Gastroesophageal sphincter (tissue), 4 donors: ENCODE measurements around the gene FAM83G. TPM values are rescaled to one million over a fixed set of nuclear protein-coding genes. Genes with fewer than 3 reads are reported as not detected.

ENCODE experiments used
- ATAC-seq: fragments of 150-250 bp; one replicate; pipeline ENCODE4 v1.9.1; 2016; ENCODE audit warnings: mild to moderate bottlenecking, moderate library complexity
- H3K27ac ChIP-seq, 4 donors: fragments of 200-600 bp; sonication (generic) in 3 of 4; 1 replicate in 3 of 4; 2 replicates in 1 of 4; pipeline ENCODE4 v1.5.1; 2016 to 2019
- H3K27me3 ChIP-seq: fragments of 200-600 bp; sonication (generic); one replicate; pipeline ENCODE4 v1.5.1; 2019
- H3K36me3 ChIP-seq, 2 donors: fragments of 200-600 bp; sonication (generic); one replicate each; pipeline ENCODE4 v1.5.1; 2019; ENCODE audit warnings: control low read depth in 1 of 2
- H3K4me1 ChIP-seq, 3 donors: fragments of 200-600 bp; sonication (generic); 1 replicate in 2 of 3; 2 replicates in 1 of 3; pipeline ENCODE4 v1.5.1; 2016 to 2019; ENCODE audit warnings: control low read depth in 2 of 3
- H3K4me3 ChIP-seq, 2 donors: fragments of 200-600 bp; sonication (generic); one replicate each; pipeline ENCODE4 v1.5.1; 2019; ENCODE audit warnings: mild to moderate bottlenecking in 1 of 2, moderate library complexity in 1 of 2
- H3K9me3 ChIP-seq, 3 donors: fragments of 200-600 bp; sonication (generic); one replicate each; pipeline ENCODE4 v1.5.1; 2017 to 2019; ENCODE audit warnings: control low read depth in 2 of 3
- CTCF ChIP-seq, 4 experiments: fragments of 200-600 bp in 2 of 4; fragments of 450-650 bp in 2 of 4; sonication (generic) in 1 of 4; IDR thresholded peaks; one replicate each; pipeline ENCODE4 v1.5.1; 2017 to 2019; ENCODE audit warnings: antibody characterized with exemption in 4 of 4, mild to moderate bottlenecking in 2 of 4, moderate library complexity in 2 of 4
- EP300 ChIP-seq: sonication (generic); formaldehyde crosslinking; IDR thresholded peaks from one replicate; pipeline ENCODE4 v1.6.1; 2017; ENCODE audit warnings: antibody characterized with exemption, mild to moderate bottlenecking
- POLR2A ChIP-seq, 2 donors: fragments of 450-650 bp; IDR thresholded peaks; one replicate each; pipeline ENCODE4 v1.6.1; 2017; ENCODE audit warnings: antibody characterized with exemption in 2 of 2, mild to moderate bottlenecking in 2 of 2, moderate library complexity in 1 of 2
- POLR2AphosphoS5 ChIP-seq: sonication (generic); formaldehyde crosslinking; IDR thresholded peaks from one replicate; pipeline ENCODE4 v1.6.1; 2017; ENCODE audit warnings: antibody characterized with exemption
- WGBS, 2 donors: methylation state at CpG; one replicate each; pipeline ENCODE4 v1.1.5; 2018; ENCODE audit warnings: low coverage in 1 of 2; 5-methylcytosine and 5-hydroxymethylcytosine counted together
- small RNA-seq, 4 donors: library from RNA; depleted of rRNA; stranded (forward); fragments of <200 nt; gene quantifications; one replicate each; pipeline ENCODE3, GENCODE V24; 2016
- total RNA-seq, 4 donors: library from RNA; depleted of rRNA; stranded (reverse); fragments of >200 nt; gene quantifications; one replicate each; pipeline ENCODE4 v1.1.0, GENCODE V29; 2016

Gene FAM83G
- total RNA-seq, 4 donors from 2014 or later = 6.7 to 17.9 (median 11.7) TPM

- Histone ChIP-seq H3K27ac (peak overlapping the region in 3 of 4 donors; percentile 18 to 49 (median 47)), H3K27me3 (no peaks in the 10 kb centered on the region), H3K4me3 (no peak overlapping the region), H3K9me3 (no peaks in the 10 kb centered on the region), H3K4me1 (peaks cover 0 to 36% (median 8%) of the 10 kb centered on the region in 3 donors), H3K36me3 (peaks cover 0 to 29% of the 10 kb centered on the region in 2 donors)
- 29 to 31% methylated on average over 3 to 4 of the region's 4 CpGs for WGBS, 2 donors
- TF ChIP-seq POLR2A (IDR thresholded peaks at IDR 0.05) (no peak), POLR2AphosphoS5 (no peak), CTCF (IDR thresholded peaks at IDR 0.05) (no peak), EP300 (no peak)
- no peak for ATAC-seq
These were observed 82.6 kb downstream of the FAM83G start for GRCh38 chr17:18921912-18922451.

- Histone ChIP-seq H3K9me3 (no peaks in the 10 kb centered on the region), H3K27me3 (no peaks in the 10 kb centered on the region), H3K36me3 (peaks cover 0 to 34% of the 10 kb centered on the region in 2 donors), H3K27ac (peak overlapping the region in 3 of 4 donors; percentile 18 to 49 (median 47)), H3K4me3 (no peak overlapping the region), H3K4me1 (peaks cover 0 to 36% (median 8%) of the 10 kb centered on the region in 3 donors)
- ATAC-seq = no peak
- no peak for TF ChIP-seq POLR2A (IDR thresholded peaks at IDR 0.05)
- no peak for TF ChIP-seq POLR2AphosphoS5
- no peak for TF ChIP-seq CTCF (IDR thresholded peaks at IDR 0.05)
- no peak for TF ChIP-seq EP300
- 33 to 52% methylated on average over 1 to 2 of the region's 2 CpGs for WGBS, 2 donors
These were observed 83.1 kb downstream of the FAM83G start for GRCh38 chr17:18921485-18921884.

- peak overlapping the region in 3 of 4 donors; percentile 18 to 49 (median 36) for H3K27ac ChIP-seq
- TF ChIP-seq CTCF (IDR thresholded peaks at IDR 0.05) = no peak
- TF ChIP-seq POLR2A (IDR thresholded peaks at IDR 0.05) = no peak
- no peak for TF ChIP-seq POLR2AphosphoS5
- no peak for TF ChIP-seq EP300
- ATAC-seq = no peak
These were observed 83.6 kb downstream of the FAM83G start for GRCh38 chr17:18920911-18921441.

GRCh38 chr17:18919963-18920362 lies 84.6 kb downstream of the FAM83G start:
- 57 to 70% methylated on average over 3 to 4 of the region's 6 CpGs for whole genome bisulfite sequencing, 2 donors
- H3K36me3 ChIP-seq = peaks cover 0 to 45% of the 10 kb centered on the region in 2 donors
- no peak overlapping the region for H3K27ac ChIP-seq
- no peaks in the 10 kb centered on the region for H3K9me3 ChIP-seq
- H3K4me3 ChIP-seq = no peak overlapping the region
- H3K4me1 ChIP-seq = peaks cover 0 to 36% (median 8%) of the 10 kb centered on the region in 3 donors
- H3K27me3 ChIP-seq = no peaks in the 10 kb centered on the region
- no peak for ATAC-seq
- no peak for TF ChIP-seq CTCF (IDR thresholded peaks at IDR 0.05)
- TF ChIP-seq EP300 = no peak
- TF ChIP-seq POLR2AphosphoS5 = no peak
- no peak for TF ChIP-seq POLR2A (IDR thresholded peaks at IDR 0.05)

More at GRCh38 chr17:18920911-18921441, 83.6 kb downstream of the FAM83G start:
- Histone ChIP-seq H3K4me1 (peaks cover 0 to 36% (median 8%) of the 10 kb centered on the region in 3 donors), H3K36me3 (peaks cover 0 to 39% of the 10 kb centered on the region in 2 donors), H3K9me3 (no peaks in the 10 kb centered on the region), H3K27me3 (no peaks in the 10 kb centered on the region), H3K4me3 (no peak overlapping the region)
- WGBS, 2 donors = 31 to 50% methylated on average over 5 to 6 of the region's 6 CpGs

Small RNA genes lying within 50 kb of the gene (small RNA-seq; reads per million reads assigned to genes)
- gene AC090286.3 (0 reads per million in 4 donors), gene RF00324 (0 reads per million in 4 donors)

Other genes with a start within 250 kb of the FAM83G start
- gene TVP23B, start 223.6 kb downstream of the FAM83G start, total RNA-seq = 10 to 100 TPM; 23.5 to 58.6 (median 32.2) TPM
- gene PRPSAP2, start 146.6 kb downstream of the FAM83G start, total RNA-seq = 10 to 100 TPM; 20.9 to 27.6 (median 23.4) TPM
- not detected for gene SLC5A10, start 52.6 kb downstream of the FAM83G start, total RNA-seq
- 1 to 10 TPM; 1.1 to 7.1 (median 4.1) TPM for gene GRAP, start 42.2 kb upstream of the FAM83G start, total RNA-seq
- gene GRAPL, start 122.8 kb upstream of the FAM83G start, total RNA-seq = 1 to 10 TPM in 2 of 4 donors, not detected in 2; 2.2 to 6.9 TPM
- 100 to 1,000 TPM in 1 of 4 donors, 10 to 100 TPM in 3; 30.7 to 156 (median 45.1) TPM for gene EPN2, start 232.6 kb upstream of the FAM83G start, total RNA-seq